Urothelium cell line (cell line): ENCODE data around the gene STAC.
A peak's percentile ranks its signal among the peaks of the same experiment; 100 is the strongest.

Source experiments
- DNase-seq: peaks from one replicate; pipeline ENCODE4 v3.0.0; 2011; ENCODE audit warnings: low spot score, mixed read lengths
- FAIRE-seq: peaks from 2 replicates; lab custom pipeline; 2011; peaks lifted over from hg19 to GRCh38; lab: Jason Lieb, UNC

STAC gene, protein sequence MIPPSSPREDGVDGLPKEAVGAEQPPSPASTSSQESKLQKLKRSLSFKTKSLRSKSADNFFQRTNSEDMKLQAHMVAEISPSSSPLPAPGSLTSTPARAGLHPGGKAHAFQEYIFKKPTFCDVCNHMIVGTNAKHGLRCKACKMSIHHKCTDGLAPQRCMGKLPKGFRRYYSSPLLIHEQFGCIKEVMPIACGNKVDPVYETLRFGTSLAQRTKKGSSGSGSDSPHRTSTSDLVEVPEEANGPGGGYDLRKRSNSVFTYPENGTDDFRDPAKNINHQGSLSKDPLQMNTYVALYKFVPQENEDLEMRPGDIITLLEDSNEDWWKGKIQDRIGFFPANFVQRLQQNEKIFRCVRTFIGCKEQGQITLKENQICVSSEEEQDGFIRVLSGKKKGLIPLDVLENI

DNA sequence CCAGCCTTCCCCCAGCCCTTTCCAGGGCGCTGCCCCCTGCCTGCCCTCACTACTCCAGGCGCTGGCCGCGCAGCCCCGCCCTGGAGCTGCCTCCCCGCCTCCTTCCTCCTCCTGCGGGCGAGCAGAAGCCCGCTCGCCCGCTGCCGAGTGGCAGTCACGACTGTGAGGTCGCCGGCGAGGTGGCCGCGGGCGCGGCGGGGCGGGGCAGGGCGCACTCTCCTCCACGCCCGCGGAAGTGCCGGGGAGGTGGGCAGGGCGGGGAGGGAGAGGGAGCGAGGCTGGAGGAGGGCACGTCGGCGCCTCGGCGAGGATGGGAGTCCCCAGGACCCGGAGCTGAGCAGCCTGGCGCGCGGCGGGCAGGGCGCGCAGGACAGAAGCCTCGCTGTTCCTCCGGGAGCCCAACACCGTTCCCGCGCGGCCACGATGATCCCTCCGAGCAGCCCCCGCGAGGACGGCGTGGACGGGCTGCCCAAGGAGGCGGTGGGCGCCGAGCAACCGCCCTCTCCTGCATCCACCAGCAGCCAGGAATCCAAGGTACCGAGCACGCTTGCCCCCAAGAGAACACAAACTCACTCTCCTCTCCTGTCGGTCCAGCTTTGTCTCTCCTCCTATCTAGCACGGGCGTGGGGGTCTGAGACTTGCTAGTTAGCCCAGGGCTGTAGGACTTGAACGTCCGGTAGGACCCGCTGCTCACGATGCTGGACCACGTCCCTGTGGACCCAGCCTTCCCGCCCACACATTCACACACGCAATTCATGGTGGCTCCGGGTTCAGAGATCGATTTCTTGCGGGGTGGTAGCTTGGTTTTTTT, at the start of gene STAC:
Gene STAC (plus strand): TSS at position 284 of the 811 bp plus-strand sequence. CDS start 140 bp downstream, at position 424.
- DNase-seq (peak; percentile 82), FAIRE-seq (peak; percentile 87)

DNA sequence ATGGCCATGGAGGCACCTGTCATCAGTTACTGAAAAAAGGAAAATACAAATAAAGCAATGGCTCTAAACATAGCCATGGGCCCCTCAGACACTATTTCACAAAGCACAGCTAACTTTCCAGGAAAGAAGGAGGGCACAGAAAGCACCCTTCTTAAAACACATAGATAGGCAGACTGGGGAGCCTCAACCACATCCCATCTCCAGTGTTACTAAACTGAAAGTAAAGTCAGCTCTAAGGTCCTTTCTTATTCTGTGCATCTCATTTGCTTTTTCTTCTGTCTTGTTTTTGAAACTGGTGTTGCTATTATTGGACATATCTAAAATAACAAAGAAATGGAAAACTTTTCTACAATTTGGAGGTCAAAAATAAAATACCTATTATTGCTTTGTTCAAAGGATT, 48.2 kb upstream of the STAC start:
- FAIRE-seq (no peak), DNase-seq (no peak)

DNA sequence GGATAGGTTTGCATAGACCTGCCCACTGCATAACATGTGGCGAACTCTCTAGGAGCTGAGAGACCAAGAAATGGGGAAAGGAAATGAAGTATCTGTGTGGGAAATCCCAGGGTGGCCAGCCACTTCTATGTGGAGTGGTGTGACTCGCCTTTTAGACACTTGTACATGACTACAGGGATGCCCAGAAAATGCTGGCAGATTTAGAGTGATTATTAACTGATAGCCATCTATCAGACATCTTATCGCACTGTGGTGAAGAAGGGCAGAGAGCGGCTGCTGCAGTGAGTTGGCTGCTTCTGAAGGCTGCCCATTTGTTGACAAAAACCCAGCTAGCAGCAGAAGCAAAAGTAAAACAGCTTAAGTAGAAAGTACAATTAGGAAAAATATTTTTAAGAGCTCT, 18.1 kb upstream of the STAC start:
- FAIRE-seq (no peak), DNase-seq (peak; percentile 9)

DNA sequence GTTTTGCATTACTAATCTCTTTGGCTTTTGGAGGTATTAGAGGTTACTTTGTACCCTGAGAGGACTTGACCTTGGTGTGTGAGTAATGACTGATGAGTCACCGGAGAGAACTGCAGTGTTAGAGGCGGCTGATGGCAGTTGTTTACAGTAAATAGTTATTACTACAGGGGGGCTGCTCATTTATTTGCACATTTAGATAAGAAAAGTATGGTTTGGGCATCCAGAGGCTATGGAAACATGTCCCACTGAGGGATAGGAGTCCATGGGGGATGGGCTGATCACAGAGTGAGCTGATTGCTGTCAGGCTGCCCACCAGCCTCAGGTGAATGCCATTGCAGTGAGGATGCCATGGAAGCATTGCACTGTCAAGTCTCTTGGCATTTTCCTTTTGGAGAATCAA, 17.3 kb upstream of the STAC start:
- DNase-seq (peak; percentile 79), FAIRE-seq (peak; percentile 59)

DNA sequence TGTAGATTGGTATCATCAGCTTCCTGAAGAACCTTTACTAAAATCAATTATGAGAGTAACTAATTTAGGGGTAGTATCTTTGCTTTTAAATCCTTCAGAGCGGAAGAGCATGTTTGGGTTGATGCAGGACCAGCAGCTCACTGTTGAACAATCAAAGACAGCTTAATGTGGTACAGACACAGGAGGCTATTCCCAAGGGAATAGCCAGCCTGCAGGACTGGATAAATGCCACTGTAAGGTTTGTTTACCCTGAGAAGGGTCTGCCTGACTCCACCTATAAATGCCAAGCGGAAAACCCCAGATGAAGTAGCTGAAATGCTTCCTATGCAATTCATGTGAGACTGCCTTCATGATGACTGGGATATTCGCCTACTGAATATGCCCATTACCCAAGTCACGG, 16.0 kb upstream of the STAC start:
- DNase-seq (no peak), FAIRE-seq (peak; percentile 27)

DNA sequence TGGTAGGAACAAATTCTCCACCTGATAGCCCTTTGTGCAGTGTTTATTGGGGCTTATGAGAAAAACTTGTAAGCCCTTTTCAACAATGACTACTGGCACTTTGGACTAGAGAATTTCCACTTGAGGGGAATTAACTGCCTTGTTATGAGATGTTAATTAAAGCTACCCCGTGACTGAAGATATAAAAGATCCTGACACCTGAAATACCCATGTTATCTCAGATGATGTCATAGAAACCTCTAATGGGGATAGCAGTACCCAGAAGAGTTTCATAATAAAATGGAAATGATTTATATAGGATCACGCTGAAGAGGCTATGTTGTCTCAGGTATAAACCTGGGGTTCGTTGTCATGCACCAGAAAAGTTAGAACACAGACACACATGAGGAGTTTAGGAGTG, 14.5 kb upstream of the STAC start:
- FAIRE-seq (no peak), DNase-seq (no peak)

DNA sequence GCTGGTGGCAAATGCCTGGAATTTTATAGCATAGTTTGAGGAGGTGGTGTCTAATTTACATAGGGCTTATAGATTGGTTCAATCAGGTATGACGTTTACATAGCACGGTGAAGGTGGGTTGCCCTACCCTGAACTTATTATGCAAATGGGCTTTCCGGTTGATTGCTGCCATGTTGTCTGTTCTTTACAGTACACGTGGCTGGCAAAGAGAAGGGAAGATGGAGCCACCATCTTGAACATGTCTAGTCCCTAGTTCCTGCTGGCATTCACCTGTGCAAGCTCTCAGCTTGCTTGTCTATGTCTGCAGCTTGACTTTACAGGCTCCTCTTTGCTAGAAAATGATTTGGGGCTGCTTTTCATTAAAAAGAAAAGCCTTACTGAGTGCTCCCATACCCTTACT, 14.0 kb upstream of the STAC start:
- FAIRE-seq, result peak; percentile 50
- no peak for DNase-seq

DNA sequence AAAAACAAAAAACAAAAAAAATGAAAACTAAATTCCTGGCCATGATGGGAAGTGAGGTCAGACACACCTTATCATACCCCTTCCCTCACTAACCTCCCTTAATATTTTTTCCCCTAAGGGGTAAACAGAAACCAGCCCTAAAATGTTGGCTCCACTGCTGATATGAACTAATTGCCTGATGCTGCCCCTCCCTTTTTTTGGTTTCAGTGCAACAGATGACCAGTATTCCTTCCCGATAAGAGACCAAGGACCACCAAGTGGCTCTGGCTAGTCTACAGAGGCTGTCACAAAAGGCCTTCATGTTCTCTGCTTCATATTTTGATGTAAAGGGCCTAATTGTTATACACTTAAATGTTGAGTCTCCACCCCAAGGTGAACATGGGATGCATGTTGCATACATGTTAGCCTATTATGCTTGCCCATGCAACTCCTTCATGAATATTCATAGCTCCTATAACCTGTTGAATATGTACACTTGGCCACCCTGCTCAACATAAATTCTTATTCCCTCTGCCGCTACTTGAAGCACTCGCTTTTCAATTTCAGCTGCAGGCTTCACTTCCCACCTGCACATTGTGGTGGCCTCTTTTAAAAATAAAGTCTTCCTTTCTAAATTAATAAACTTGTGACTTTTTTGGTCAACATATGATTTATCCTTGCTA, 12.3 kb upstream of the STAC start:
- FAIRE-seq, result no peak

DNA sequence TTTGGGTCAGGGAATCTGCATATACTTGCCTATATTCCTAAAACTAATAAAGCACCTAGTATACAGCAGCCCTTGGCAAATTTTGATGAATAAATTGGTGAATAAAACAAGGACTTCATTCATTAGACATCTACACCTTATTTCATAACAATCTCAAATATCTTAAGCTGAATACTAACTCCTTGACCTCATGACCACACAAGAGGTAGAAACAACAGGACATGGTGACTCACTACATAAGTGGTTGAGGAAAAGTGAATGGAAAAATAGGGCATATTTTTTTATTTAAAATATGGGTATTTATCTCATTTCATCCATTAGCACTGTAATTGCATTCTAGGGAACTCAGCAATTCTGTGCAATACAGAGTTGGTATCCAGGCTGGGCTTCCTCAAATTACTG, 7.8 kb upstream of the STAC start:
- peak; percentile 85 for FAIRE-seq
- peak; percentile 58 for DNase-seq

More for the DNA sequence above, 12.3 kb upstream of the STAC start:
- DNase-seq, result no peak

DNA sequence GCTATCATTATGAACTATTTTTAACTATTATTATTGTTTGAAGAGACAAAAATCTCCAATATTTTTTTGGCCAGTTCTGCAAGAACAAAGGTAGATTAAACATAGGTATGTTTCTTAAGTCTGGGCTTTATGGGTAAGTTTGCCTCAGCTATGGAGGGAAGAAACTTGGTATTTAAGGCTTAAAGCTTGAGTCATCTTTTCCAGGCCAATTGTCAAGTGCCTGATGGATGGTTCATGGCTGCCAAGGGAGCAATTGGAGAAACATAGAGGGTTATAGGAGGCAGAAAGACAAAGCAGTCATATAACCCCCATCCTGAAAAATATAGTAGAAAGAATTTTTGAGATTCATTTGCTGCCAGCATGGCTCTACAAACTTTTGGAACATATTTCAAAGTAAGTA, 7.2 kb upstream of the STAC start:
- FAIRE-seq (no peak), DNase-seq (peak; percentile 54)

DNA sequence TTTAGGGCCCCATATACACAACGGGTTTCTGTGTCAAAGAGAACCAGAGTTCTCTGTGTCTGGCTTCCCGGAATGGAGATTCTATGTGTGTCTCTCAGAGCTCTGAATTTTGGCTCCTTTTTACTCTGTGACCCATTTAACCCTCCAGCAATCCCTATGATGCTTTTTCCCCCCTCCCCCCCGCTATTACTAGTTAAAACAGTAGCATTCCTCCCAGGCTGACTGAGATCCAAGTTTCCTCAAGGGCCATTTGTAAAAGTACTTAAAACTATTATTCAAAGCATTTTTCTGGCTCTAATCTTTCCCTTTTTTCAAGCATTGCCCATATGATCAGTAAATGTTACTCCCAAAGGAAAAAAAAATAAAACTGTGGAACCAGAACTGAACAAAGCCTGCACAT, 6.6 kb upstream of the STAC start:
- DNase-seq, result no peak

DNA sequence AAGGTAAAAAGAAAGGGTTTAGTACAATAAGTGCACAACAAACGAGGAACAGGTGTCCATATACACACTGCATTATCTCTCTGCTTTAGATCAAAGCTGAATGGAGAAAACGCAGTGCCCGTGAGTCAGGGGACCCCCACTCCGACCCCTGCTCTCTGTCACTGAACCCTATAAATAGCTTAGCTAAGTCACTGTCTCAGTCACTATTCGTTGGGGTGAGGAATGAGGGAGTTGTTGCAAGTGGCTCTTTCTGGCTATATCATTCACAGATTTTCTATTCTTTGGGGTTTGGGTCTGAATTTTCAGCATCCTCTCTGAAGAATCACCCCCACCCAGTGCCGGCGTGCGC, 458 bp upstream of the STAC start:
- FAIRE-seq (no peak), DNase-seq (no peak)

More for the DNA sequence above, 6.6 kb upstream of the STAC start:
- no peak for FAIRE-seq

DNA sequence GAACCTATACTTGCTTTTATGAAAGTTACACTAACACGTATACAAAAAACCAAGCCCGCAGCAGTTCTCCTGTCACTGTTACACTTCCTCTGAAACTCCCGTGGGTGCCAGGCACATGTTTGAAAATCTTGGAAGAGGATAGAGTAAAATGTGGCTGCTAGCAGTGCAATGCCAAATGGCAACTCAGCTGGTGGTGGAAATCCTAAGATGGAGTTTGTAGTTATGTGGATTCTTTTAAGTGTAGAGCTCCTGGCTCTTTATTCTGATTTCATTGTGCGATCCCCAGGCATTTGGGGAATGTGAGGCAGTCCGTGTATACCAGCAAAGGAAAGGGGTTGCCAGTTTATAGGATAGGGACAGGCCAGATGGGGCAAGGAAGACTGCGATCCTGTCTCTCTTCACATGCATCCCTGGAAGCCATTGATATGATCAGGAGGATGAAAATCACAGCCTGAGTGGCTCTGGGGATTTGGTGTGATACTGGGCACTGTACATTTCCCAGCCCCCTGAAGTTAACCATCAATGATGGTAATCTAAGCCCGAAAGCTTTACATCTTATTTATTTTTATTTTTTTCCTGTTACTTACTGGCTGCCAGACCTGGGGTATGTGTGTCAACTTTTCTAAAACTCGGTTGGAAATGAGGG, 1.1 kb downstream of the STAC start:
- DNase-seq (no peak), FAIRE-seq (no peak)

DNA sequence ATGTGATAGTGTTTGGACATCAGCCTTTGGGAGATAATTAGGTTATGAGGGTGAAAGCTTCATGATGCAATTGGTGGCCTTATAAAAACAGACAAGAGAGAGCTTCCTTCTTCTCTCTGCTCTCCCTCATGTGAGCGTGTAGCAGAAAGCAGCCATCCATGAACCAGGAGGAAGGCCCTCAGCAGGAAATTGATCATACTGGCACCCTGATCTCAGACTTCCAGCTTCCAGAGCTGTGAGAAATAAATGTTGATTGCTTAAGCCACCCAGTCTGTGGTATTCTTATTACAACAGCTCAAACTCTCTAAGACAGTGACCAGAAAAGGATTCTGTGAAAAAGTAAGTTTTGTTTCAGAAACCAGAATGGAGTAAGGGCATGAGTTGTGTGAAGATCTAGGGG, 13.3 kb downstream of the STAC start:
- FAIRE-seq (no peak), DNase-seq (no peak)

DNA sequence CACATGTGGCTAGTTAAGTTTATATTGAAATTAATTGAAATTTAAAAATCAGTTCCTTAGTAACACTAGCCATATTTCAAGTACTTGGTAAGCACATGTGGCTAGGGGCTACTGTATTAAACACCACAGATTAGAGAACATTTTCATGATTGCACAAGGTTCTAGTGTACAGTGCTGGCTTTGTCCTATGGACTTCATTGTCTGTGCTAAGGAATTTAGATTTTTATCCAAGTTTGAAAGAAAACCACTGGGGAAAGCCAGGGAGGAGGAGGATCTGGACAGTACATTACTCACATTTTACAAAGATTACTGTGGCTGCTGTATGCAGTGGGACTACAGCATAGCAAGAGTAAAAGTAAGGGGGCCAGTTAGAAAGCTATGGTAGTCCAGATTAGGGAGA, 13.9 kb downstream of the STAC start:
- no peak for FAIRE-seq
- DNase-seq, result no peak

DNA sequence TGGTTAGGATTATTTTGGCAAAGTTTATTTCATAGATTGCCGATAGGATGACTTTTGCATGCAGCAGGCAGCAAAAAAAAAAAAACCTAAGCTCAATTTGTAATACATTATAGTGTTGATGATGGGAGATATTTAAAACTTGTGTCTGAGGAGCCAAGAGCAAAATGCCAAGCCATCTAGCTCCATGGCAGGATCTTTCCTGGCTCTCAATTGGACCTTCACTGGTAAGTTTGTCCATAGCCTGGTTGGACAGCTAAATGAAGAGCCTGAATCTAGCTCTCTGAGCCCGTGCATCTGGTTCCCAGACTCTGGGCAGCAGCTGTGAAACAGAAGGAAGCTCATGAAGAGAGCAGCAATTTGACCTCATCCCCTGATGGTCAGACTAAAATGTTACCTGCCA, 17.5 kb downstream of the STAC start:
- FAIRE-seq, result no peak
- no peak for DNase-seq

DNA sequence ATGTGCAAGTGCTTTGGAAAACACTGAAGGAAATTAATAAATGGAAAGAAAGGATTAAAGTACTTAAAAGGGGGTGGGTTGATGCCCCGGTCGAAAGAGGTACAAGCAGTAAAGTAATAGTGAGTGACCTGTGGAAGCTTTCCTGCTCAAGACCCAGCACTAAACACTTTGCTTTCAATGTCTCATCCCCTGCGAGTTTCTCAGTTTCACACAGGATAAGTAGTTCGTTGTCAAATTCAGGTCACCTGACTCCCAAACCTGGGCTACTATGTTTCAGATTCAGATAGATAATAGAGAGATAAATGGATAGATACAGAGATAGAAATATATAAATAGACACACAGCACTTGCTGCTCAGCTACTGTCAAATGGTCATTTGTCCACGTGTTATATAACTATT, 19.6 kb downstream of the STAC start:
- DNase-seq (no peak), FAIRE-seq (no peak)

DNA sequence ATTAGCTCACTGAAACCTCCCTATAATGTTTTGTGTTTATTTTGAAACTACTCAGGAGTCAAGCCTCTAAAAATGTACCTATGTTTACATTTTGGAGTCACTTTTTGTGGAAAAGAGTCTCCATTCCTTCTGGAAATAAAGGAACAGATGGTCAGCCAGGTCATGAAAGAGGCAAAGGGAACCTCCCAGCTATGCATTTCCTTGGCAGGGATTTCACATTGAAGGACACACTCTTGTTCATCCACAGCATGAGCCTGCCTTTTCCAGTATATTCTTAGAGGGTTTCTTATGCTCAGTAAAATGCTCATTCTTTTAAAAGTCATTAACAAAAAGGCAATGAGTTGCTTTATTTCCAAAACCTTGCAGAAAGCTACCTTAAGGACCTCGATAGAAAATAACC, 20.8 kb downstream of the STAC start:
- FAIRE-seq (no peak), DNase-seq (no peak)

DNA sequence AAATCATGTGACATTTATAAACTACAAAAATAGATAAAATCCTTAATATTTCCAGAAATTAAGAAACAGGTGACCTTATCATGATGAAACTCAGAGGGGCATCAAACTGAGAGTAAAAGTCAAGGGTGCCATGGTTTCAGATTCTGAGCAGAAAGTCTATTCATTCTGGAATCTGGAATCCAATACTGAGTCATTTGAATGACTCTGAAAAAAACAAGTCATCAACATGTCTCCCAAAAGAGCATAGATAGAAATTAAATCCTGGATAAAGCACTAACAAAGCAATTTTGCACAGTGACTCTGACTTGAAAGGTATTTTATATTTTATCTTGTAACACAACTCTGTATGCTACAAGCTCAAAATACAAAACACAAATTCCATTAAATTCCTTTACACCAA, 23.4 kb downstream of the STAC start:
- DNase-seq (no peak), FAIRE-seq (no peak)

DNA sequence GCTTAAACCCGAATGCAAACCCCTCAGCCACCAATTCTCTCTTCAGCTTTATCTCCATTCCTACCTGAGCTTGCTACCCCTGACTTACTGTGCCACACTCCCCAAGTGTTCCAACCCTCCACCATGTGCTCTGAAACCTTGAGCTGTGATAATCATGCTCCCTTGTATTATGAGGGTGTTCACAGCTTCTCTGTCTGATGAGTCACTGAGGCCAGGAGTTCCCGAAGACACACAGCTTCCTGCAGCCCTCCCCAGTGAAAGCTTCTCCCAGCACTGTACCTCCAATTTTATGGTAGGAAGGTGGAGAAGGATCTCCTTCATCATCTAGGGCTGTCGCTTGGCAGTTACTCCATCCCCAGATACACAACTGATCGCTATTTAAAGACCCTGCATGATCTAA, 24.9 kb downstream of the STAC start:
- FAIRE-seq (no peak), DNase-seq (no peak)

DNA sequence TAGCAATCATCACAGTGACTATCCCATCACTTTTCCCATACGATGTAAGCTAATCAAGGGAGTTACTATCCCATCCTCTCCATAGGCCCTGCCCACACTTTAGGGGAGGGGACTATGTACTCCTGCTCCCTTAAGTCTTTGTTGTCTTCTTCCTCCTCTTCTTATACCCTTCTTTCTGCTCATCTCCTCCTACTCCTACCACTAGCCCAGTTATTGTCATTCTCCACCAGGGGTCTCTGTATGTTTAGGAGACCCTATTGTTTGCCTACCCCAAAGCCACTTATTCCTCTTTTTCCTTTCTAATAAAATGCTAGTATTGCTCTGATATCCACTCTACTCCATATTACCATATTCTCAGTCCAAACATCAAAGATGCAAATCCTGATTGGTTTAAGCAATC, 27.8 kb downstream of the STAC start:
- no peak for DNase-seq
- no peak for FAIRE-seq
